ENCODE data around the gene WDPCP. TPM values are rescaled to one million over a fixed set of nuclear protein-coding genes. Genes with fewer than 3 reads are reported as not detected.

Gene WDPCP
- total and polyA plus RNA-seq, 10 of the 15 experiments (the other 5 are each of a cell fraction or from before 2014, with no cell fraction given): 2.1 to 7.9 (median 4.6) TPM

GRCh38 chr2:63073994-63074393 lies 514.3 kb downstream of the WDPCP start (continued):
- TF ChIP-seq SMC3 (IDR thresholded peaks at IDR 0.05; ENCODE audit: borderline replicate concordance, low read length) (no peak), CHD4 (IDR thresholded peaks at IDR 0.05) (no peak), SMAD5 (IDR thresholded peaks at IDR 0.05; ENCODE audit: low read depth) (no peak), TCF12 (IDR thresholded peaks at IDR 0.05; ENCODE audit: low read depth, low read length) (no peak), SREBF1 (IDR thresholded peaks at IDR 0.05; ENCODE audit: low read length) (no peak), SMARCA5 (IDR thresholded peaks at IDR 0.05) (no peak), GABPA (IDR thresholded peaks at IDR 0.05; ENCODE audit: low read depth) (no peak), DPF2 (IDR thresholded peaks at IDR 0.05) (no peak), SIN3A (IDR thresholded peaks at IDR 0.05; ENCODE audit: low read depth, low read length) (no peak)

GRCh38 chr2:63071664-63072063 lies 516.6 kb downstream of the WDPCP start:
- Histone ChIP-seq H3K4me1 (ENCODE audit: control insufficient read depth, insufficient read depth, low read length) (no peaks in the 10 kb centered on the region), H3K4me2 (ENCODE audit: control insufficient read depth, insufficient read depth) (no peak overlapping the region), H3K9ac (ENCODE audit: control insufficient read depth, insufficient read depth, low read length) (no peak overlapping the region), H3K36me3 (ENCODE audit: control insufficient read depth in 2 of 2, insufficient read depth in 2 of 2, low read length in 1 of 2) (no peaks in the 10 kb centered on the region), H3K9me3 (replicated peaks; ENCODE audit: control insufficient read depth, insufficient read depth, low read length) (no peaks in the 10 kb centered on the region), H3K4me3 (no peak overlapping the region), H2AFZ (ENCODE audit: control insufficient read depth, low read depth, low read length) (no peak overlapping the region), H4K20me1 (ENCODE audit: control insufficient read depth, insufficient read depth) (no peaks in the 10 kb centered on the region), H3K27me3 (replicated peaks in 1 of 2; ENCODE audit: control insufficient read depth in 2 of 2, insufficient read depth in 2 of 2, low read length in 1 of 2) (no peaks in the 10 kb centered on the region), H3K27ac (ENCODE audit: control insufficient read depth, insufficient read depth) (no peak overlapping the region), H3K79me2 (ENCODE audit: control insufficient read depth, insufficient read depth, low read length) (no peaks in the 10 kb centered on the region)
- DNase-seq (ENCODE audit: low read depth, low spot score) (no peak), FAIRE-seq (no peak), ATAC-seq (no peak)
- WGBS (ENCODE audit: insufficient coverage, insufficient replicate concordance, low lambda C conversion rate, missing lambda C conversion rate): 53% methylated on average over 2 of the region's 2 CpGs
- no TSS peak for BruUV-seq (replicated peaks)
- in situ Hi-C loops (cut with MboI): no loop called here
- SMC1A ChIA-PET (ENCODE audit: uncharacterized antibody, unreplicated experiment): no interaction called here
- RAD21 ChIA-PET (ENCODE audit: unreplicated experiment): no interaction called here
- CTCF ChIA-PET: no interaction called here
- intact Hi-C loops (cut with micrococcal nuclease; ENCODE audit: unreplicated experiment): no loop called here
- POLR2A ChIA-PET: no interaction called here
- TF ChIP-seq BACH1 (IDR thresholded peaks at IDR 0.05; ENCODE audit: borderline replicate concordance): no peak
- no peak for TF ChIP-seq ESRRA (IDR thresholded peaks at IDR 0.05; ENCODE audit: low read length)
- no peak for TF ChIP-seq ZBTB11 (CRISPR knock-in tag; IDR thresholded peaks at IDR 0.05)
- TF ChIP-seq CEBPB (IDR thresholded peaks at IDR 0.05; ENCODE audit: borderline replicate concordance in 1 of 2, low read depth in 2 of 2, low read length in 2 of 2): no peak
- TF ChIP-seq CBX5 (IDR thresholded peaks at IDR 0.05; ENCODE audit: low read depth): no peak
- no peak for TF ChIP-seq NR2C2 (IDR thresholded peaks at IDR 0.05; ENCODE audit: borderline replicate concordance, control insufficient read depth, insufficient read length, low read depth)
- no peak for TF ChIP-seq CHD1 (IDR thresholded peaks at IDR 0.05; ENCODE audit: low read depth, low read length)
- no peak for TF ChIP-seq TAF1 (IDR thresholded peaks at IDR 0.05; ENCODE audit: borderline replicate concordance, low read depth, low read length)
- TF ChIP-seq CHD2 (IDR thresholded peaks at IDR 0.05; ENCODE audit: borderline replicate concordance, low read depth, low read length): no peak
- no peak for TF ChIP-seq POLR2AphosphoS5 (IDR thresholded peaks at IDR 0.05; ENCODE audit: low read length)
- TF ChIP-seq ATF3 (IDR thresholded peaks at IDR 0.05; ENCODE audit: borderline replicate concordance, extremely low read depth, low read depth, low read length): no peak
- TF ChIP-seq IRF5 (IDR thresholded peaks at IDR 0.05; ENCODE audit: borderline replicate concordance): no peak
- TF ChIP-seq SIN3A (IDR thresholded peaks at IDR 0.05; ENCODE audit: low read depth, low read length): no peak
- no peak for TF ChIP-seq CBFB (IDR thresholded peaks at IDR 0.05; ENCODE audit: low read depth)
- TF ChIP-seq POLR2A (IDR thresholded peaks at IDR 0.05; ENCODE audit: low read depth, low read length): no peak
